ENCODE data around the gene TFDP1. TPM values are rescaled to one million over a fixed set of nuclear protein-coding genes. Genes with fewer than 3 reads are reported as not detected.

The TFDP1 gene
- total RNA-seq, 4 donors from 2014 or later, result 24.3 to 164 (median 49.1) TPM

- Histone ChIP-seq H3K27ac (no peak overlapping the region), H3K4me1 (peaks cover 0 to 13% (median 2%) of the 10 kb centered on the region in 4 donors), H3K9me3 (peaks cover 0 to 5% of the 10 kb centered on the region in 2 donors), H3K36me3 (no peaks in the 10 kb centered on the region), H3K27me3 (no peaks in the 10 kb centered on the region), H3K4me3 (no peak overlapping the region)
- no peak for TF ChIP-seq EP300 (IDR thresholded peaks at IDR 0.05; ENCODE audit: low read depth)
- no peak for TF ChIP-seq POLR2AphosphoS5 (IDR thresholded peaks at IDR 0.05)
- TF ChIP-seq POLR2A (IDR thresholded peaks at IDR 0.05), result no peak
- TF ChIP-seq, protein P1, sequence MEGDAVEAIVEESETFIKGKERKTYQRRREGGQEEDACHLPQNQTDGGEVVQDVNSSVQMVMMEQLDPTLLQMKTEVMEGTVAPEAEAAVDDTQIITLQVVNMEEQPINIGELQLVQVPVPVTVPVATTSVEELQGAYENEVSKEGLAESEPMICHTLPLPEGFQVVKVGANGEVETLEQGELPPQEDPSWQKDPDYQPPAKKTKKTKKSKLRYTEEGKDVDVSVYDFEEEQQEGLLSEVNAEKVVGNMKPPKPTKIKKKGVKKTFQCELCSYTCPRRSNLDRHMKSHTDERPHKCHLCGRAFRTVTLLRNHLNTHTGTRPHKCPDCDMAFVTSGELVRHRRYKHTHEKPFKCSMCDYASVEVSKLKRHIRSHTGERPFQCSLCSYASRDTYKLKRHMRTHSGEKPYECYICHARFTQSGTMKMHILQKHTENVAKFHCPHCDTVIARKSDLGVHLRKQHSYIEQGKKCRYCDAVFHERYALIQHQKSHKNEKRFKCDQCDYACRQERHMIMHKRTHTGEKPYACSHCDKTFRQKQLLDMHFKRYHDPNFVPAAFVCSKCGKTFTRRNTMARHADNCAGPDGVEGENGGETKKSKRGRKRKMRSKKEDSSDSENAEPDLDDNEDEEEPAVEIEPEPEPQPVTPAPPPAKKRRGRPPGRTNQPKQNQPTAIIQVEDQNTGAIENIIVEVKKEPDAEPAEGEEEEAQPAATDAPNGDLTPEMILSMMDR (IDR thresholded peaks at IDR 0.05), result no peak
- peak; percentile 11 for DNase-seq
- 50% methylated on average over 21 of the region's 21 CpGs; no CpG with 5 or more reads in 1 of the 2 donors for WGBS, 2 donors (ENCODE audit: low coverage in 1 of 2)
- in situ Hi-C loops (cut with MboI; ENCODE audit: low pct_ligation_motif_present in 1 of 4, low pct_unique_long_range_greater_than_20kb in 1 of 4, low sequenced_read_pairs in 3 of 4), result no loop called here
- intact Hi-C loops (cut with DNase I; ENCODE audit: low total_unique reads), result no loop called here
These were observed 80.4 kb downstream of the TFDP1 start for GRCh38 chr13:113664751-113665596.

- WGBS, 2 donors (ENCODE audit: low coverage in 1 of 2), result 84% methylated on average over 3 of the region's 3 CpGs; no CpG with 5 or more reads in 1 of the 2 donors
- no peak overlapping the region for H3K4me3 ChIP-seq
- intact Hi-C loops (cut with DNase I; ENCODE audit: low total_unique reads), result no loop called here
- H3K27ac ChIP-seq, result no peak overlapping the region
- TF ChIP-seq, protein P1 (IDR thresholded peaks at IDR 0.05), result no peak
- no peak for TF ChIP-seq POLR2A (IDR thresholded peaks at IDR 0.05)
- no peak for TF ChIP-seq POLR2AphosphoS5 (IDR thresholded peaks at IDR 0.05)
- TF ChIP-seq EP300 (IDR thresholded peaks at IDR 0.05; ENCODE audit: low read depth), result no peak
- peaks cover 0 to 13% (median 2%) of the 10 kb centered on the region in 4 donors for H3K4me1 ChIP-seq
- DNase-seq, result peak; percentile 5
- H3K36me3 ChIP-seq, result no peaks in the 10 kb centered on the region
- peaks cover 0 to 5% of the 10 kb centered on the region in 2 donors for H3K9me3 ChIP-seq
- no peaks in the 10 kb centered on the region for H3K27me3 ChIP-seq
- in situ Hi-C loops (cut with MboI; ENCODE audit: low pct_ligation_motif_present in 1 of 4, low pct_unique_long_range_greater_than_20kb in 1 of 4, low sequenced_read_pairs in 3 of 4), result no loop called here
These were observed 81.2 kb downstream of the TFDP1 start for GRCh38 chr13:113665597-113666328.

DNA sequence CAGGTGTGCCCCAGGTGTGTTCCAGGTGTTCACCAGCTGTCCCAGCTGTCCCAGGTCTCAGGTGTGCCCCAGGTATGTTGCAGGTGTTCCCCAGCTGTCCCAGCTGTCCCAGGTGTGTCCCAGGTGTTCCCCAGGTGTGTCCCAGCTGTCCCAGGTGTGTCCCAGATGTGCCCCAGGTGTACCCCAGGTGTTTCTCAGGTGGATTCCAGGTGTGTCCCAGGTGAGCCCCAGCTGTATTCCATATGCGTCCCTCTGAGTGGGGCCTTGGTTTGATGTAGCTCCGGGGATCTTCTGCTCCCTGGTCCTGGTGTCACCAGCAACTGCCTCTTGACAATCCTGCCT lies 81.7 kb downstream of the TFDP1 start:
- Histone ChIP-seq H3K27ac (no peak overlapping the region), H3K27me3 (no peaks in the 10 kb centered on the region), H3K4me1 (peaks cover 0 to 13% (median 2%) of the 10 kb centered on the region in 4 donors), H3K4me3 (no peak overlapping the region), H3K9me3 (peaks cover 0 to 5% of the 10 kb centered on the region in 2 donors), H3K36me3 (no peaks in the 10 kb centered on the region)
- intact Hi-C loops (cut with DNase I; ENCODE audit: low total_unique reads), result no loop called here
- TF ChIP-seq POLR2A (IDR thresholded peaks at IDR 0.05) (no peak), POLR2AphosphoS5 (IDR thresholded peaks at IDR 0.05) (no peak), EP300 (IDR thresholded peaks at IDR 0.05; ENCODE audit: low read depth) (no peak)
- TF ChIP-seq, protein P1 (IDR thresholded peaks at IDR 0.05), result no peak
- WGBS, 2 donors (ENCODE audit: low coverage in 1 of 2), result 71% methylated on average over 2 of the region's 2 CpGs; no CpG with 5 or more reads in 1 of the 2 donors
- peak; percentile 4 for DNase-seq
- in situ Hi-C loops (cut with MboI; ENCODE audit: low pct_ligation_motif_present in 1 of 4, low pct_unique_long_range_greater_than_20kb in 1 of 4, low sequenced_read_pairs in 3 of 4), result no loop called here

Data from transverse colon (tissue), 4 donors.